ENCODE results near the gene ANKRD39. TPM values are rescaled to one million over a fixed set of nuclear protein-coding genes. Genes with fewer than 3 reads are reported as not detected.
A peak's percentile ranks its signal among the peaks of the same experiment; 100 is the strongest.
"Not testable (repeated sequence)": the region's sequence is repeated elsewhere in the genome, so short reads cannot be mapped to it uniquely, and the experiment has no call there.

Gene ANKRD39
- polyA plus RNA-seq, 3 donors from 2014 or later: 27.0 to 68.3 (median 41.2) TPM

DNA sequence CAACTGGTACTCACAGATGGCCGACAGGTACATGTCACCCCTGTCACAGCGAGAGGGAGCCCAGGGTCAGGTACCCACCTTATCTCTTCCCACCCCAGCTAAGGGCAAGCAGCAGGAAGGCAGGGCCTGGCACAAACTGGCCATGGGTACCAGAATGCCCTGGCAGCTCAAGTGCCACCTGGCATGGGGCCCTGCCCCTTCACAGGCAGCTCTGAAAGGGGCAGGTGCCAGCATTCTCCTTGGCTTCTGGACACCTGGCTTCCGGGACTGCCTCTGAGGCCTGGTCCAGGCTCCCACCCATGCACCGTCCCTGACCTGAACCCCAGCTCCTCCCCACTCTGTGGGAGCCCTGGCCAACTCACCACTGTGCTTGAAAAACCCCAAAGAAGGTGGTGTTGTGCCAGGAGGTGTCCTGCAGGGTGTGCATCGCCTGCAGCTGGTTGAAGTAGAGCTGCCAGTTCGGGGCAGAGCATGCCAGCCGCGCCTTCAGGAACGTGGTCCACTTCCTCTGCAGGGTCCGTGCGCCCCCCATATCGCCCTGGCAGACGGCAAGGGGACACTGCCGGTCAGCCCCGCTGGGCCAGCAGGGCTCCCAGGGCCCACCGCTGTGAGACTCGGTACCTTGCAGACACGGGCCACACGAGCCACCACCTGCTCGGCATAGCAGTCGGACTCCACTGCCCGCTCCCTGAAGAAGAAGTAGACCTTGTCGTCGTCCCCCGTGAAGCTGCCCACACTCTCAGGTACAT is 6.7 kb upstream of the ANKRD39 start:
- Mint-ChIP-seq H3K36me3 (peaks cover 4 to 22% (median 9%) of the 10 kb centered on the region in 3 donors), H3K4me3 (no peak overlapping the region), H3K27ac (peak overlapping the region in 1 of 6 donors; percentile 22), H3K9me3 (no peaks in the 10 kb centered on the region), H3K4me1 (peaks cover 42 to 44% of the 10 kb centered on the region in 2 donors), H3K27me3 (ENCODE audit: low read depth in 3 of 3) (peaks cover 0 to 14% (median 6%) of the 10 kb centered on the region in 3 donors)
- DNase-seq: no peak

DNA sequence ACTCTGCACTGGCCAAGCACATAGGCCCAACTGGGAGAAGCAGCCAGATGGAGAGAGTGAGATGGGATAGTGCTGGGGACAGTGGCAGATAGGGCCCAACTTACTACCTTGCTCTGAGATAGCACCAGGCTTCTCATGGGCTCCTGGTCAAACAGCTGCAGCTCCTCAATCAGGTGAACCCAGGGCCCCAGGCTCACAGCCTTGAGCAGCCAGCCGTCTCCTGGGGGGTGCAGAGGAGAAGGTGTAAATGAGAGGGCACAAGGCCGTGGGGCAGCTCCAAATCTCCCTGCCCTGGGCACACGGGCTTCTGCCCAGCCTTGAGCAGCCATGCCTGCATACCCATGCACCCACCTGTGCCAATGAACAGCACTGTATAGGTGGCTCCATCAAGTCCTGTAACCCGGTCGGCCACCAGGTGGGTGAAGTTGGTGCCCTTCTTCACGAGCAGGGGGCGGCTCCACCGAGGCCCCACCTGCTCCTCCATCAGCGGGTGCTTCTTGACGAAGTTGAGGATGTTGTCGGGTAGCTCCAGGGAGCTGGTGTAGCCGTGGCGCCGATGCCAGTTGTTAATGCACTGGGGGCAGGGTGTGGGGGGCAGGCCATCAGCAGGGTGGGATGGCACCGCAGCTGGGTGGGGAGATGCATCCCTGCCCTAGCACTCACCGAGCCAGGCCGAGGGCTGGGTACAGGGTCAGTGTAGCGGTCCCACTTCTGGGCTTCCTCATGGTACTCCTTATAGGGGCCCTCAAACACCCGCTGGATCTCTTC is 5.9 kb upstream of the ANKRD39 start:
- DNase-seq: no peak
- Mint-ChIP-seq H3K27ac (peak overlapping the region in 2 of 6 donors; percentile 55 to 69), H3K4me3 (no peak overlapping the region)

DNA sequence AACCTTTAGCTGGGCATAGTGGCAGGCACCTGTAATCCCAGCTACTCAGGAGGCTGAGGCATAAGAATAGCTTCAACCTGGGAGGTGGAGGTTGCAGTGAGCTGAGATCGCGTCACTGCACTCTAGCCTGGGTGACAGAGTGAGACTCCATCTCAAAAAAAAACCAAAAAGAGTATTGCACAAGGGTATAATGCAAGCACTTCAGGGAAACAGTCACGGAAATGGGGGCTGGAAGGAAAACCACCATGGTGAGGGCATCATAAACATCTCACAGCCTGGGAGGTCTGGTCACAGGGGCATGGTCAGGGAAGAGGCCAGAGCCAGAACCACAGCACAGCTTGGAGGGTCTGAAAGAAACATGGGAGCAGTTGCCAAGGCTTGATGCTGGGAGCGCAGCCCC is 5.2 kb upstream of the ANKRD39 start:
- DNase-seq; H3K27me3 Mint-ChIP-seq (ENCODE audit: low read depth in 3 of 3); H3K9me3 Mint-ChIP-seq; H3K4me3 Mint-ChIP-seq: not testable (repeated sequence)
- Mint-ChIP-seq H3K36me3 (peaks cover 4 to 22% (median 9%) of the 10 kb centered on the region in 3 donors), H3K4me1 (peaks cover 51% of the 10 kb centered on the region in 2 donors), H3K27ac (peak overlapping the region in 4 of 6 donors; percentile 40 to 69 (median 48))

More for the DNA sequence above, 5.9 kb upstream of the ANKRD39 start:
- no peaks in the 10 kb centered on the region for H3K9me3 Mint-ChIP-seq
- H3K4me1 Mint-ChIP-seq: peaks cover 49 to 52% of the 10 kb centered on the region in 2 donors
- H3K36me3 Mint-ChIP-seq: peaks cover 4 to 22% (median 9%) of the 10 kb centered on the region in 3 donors
- H3K27me3 Mint-ChIP-seq (ENCODE audit: low read depth in 3 of 3): peaks cover 2 to 14% (median 6%) of the 10 kb centered on the region in 3 donors

DNA sequence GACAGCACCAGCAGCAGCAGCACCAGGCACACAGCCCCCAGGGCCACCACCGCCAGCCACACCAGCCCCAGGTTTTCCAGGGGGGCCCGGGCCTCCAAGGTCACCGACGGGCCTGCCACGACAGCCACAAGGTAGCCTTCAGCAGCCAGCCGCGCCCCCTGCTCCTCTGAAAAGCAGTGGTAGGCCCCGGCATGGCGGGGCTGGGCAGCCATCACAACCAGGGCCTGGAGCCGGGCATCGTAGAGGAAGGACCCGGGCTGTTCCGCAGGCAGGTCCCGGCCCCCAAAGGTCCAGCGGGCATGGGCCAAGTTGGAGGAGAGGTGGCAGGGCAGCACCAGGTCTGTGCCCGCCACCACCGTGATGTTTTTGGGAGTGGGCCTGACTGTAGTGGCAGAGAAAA is 3.3 kb upstream of the ANKRD39 start:
- no peak overlapping the region for H3K4me3 Mint-ChIP-seq
- no peak for DNase-seq
- peaks cover 2 to 11% (median 5%) of the 10 kb centered on the region in 3 donors for H3K27me3 Mint-ChIP-seq (ENCODE audit: low read depth in 3 of 3)
- no peaks in the 10 kb centered on the region for H3K9me3 Mint-ChIP-seq
- peaks cover 45 to 46% of the 10 kb centered on the region in 2 donors for H3K4me1 Mint-ChIP-seq
- no peak overlapping the region for H3K27ac Mint-ChIP-seq
- H3K36me3 Mint-ChIP-seq: peaks cover 4 to 22% (median 9%) of the 10 kb centered on the region in 3 donors

DNA sequence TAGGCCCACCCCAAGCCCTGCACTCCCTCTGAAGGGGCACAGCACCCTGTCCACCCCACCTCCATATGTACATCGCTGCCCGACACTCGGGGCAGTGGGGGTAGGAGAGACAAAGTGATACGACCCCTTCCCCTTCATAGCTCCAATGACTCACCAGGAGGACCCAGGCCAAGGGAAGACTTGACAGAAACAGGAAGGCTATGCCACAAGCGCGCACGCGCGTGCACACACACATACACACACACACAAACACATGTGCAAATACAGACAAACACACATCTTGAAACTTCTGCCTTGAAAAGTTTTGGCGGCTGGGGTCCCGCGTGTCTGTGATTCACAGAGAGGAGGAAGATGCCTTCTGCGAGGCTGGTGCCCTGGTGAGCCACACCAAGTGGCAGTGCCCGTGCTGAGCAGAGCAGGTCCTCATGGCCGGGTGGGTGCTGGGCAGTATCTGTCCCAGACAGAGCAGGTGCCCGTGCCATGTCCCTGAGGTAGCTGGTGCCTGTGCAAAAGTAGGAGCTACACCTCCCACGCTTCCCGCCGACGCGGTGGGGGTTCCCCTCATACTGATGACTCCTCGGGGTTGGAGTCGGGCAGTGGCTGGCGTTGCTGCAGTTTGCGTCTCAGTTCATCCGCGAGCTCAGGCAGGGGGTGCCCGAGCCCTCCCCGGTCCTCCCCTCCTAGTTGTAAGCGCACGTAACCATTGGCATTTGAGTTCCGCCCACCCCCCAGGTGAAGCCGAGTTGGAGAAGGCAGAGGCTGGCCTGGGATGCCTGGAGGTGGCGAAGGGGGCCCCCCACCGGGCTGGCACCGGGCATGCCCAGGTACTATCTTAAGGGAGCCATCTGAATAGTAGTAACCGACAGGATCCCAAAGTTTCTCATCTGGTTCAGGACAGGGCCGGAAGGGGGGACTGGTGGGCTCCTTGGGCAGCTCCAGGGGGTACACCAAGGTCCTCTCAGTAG is 2.5 kb upstream of the ANKRD39 start:
- Mint-ChIP-seq H3K27ac (peak overlapping the region in 5 of 6 donors; percentile 39 to 90 (median 48)), H3K4me1 (peaks cover 40 to 42% of the 10 kb centered on the region in 2 donors), H3K4me3 (no peak overlapping the region), H3K36me3 (peaks cover 4 to 22% (median 9%) of the 10 kb centered on the region in 3 donors), H3K9me3 (no peaks in the 10 kb centered on the region), H3K27me3 (ENCODE audit: low read depth in 3 of 3) (peaks cover 2 to 11% (median 5%) of the 10 kb centered on the region in 3 donors)
- DNase-seq: no peak

DNA sequence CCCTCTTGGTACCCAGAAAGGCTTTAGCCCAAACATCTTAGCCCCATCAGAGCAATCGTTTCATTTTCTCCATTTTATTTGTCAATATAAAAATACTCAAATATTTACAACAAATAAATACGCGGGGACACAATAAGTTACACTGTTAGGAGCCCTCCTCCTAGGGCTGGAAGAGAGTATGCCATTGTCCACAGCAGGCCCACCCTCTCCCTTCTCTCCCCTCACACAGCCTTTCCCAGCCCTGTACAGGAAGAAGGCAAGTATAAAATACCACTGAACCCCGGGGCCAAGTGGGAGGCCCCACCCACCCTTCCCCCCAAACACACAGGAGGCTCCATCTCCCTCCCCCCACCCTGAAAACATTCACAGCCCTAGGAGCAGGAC is 1.9 kb upstream of the ANKRD39 start:
- Mint-ChIP-seq H3K36me3 (peaks cover 4 to 22% (median 9%) of the 10 kb centered on the region in 3 donors), H3K4me1 (peaks cover 42 to 48% of the 10 kb centered on the region in 2 donors), H3K27ac (peak overlapping the region; percentile 39 to 90 (median 74)), H3K27me3 (ENCODE audit: low read depth in 3 of 3) (peaks cover 2 to 11% (median 5%) of the 10 kb centered on the region in 3 donors), H3K9me3 (no peaks in the 10 kb centered on the region), H3K4me3 (peak overlapping the region in 4 of 5 donors; percentile 85 to 90 (median 90))
- no peak for DNase-seq

DNA sequence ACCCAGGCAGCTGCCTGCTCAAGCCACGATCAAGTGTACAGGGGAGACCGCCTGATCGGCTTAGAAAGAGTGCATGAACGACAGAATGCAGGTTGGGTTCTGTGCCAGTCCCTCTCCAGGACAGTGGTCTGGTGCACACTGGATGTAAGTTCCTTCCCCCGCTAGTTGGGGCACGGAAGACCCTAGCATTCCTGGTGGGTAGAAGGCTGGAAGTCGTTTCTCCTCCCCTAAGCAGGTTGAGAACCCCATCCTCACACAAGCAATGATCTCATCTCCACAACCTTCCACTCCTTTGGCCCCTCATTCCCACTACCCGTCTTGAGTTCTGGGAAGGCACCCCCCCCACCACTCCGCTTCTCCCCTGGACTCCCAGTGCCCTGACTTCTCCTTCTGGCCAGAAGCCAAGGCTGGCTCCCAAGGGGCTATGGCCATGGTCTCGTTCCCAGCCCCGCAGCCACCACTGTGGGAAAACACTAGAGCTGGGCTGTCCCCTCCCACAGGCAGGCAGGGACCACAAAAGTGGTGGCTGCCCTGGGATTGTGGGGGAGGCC is 1.4 kb upstream of the ANKRD39 start:
- peaks cover 42 to 50% of the 10 kb centered on the region in 2 donors for H3K4me1 Mint-ChIP-seq
- peak overlapping the region; percentile 85 to 90 (median 89) for H3K4me3 Mint-ChIP-seq
- no peak for DNase-seq
- peaks cover 4 to 25% (median 9%) of the 10 kb centered on the region in 3 donors for H3K36me3 Mint-ChIP-seq
- H3K27ac Mint-ChIP-seq: peak overlapping the region; percentile 42 to 81 (median 71)
- peaks cover 2 to 11% (median 5%) of the 10 kb centered on the region in 3 donors for H3K27me3 Mint-ChIP-seq (ENCODE audit: low read depth in 3 of 3)
- no peaks in the 10 kb centered on the region for H3K9me3 Mint-ChIP-seq

DNA sequence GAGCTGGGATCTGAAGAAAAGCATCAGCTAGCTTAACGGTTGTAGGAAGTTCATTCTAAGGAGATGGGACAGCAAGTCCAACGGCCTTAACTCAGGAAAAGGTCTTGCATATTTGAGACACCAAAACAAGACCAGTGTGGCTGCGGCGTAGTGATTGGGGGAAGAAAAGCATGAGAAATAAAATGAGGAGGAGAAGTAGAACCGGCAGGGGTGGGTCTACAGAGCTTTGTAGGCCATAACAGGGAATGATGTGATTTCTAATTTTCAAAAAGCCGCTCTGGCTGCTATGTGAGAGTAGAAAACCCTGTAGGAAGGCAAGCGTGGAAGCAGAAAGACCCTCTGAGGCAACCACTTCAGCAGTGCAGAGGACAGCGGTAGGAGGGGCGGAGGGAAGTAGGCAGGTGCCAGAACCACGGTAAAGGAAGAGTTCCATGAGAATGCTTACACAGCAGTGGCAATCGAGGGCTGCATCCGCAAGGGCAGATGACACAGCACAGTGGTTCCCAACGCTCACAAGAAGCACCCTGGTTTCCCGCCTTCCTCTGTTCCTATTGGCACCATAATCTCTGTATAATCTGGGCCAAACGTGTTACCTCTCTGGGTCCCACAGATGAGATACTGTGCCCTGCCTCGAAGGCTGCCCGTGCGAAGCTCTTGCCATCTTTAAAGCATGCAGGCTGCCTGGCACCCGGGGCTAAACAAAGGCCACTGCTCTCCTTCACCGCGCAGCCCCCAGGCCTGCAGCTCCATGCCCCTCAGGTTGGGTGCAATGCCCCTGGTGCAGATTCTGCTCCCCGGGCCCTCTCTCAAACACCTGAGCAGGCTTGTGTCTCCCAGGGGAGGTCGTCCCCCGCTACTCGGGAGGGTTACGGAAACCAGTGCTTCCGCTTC is 795 bp downstream of the ANKRD39 start:
- Mint-ChIP-seq H3K4me3 (peak overlapping the region; percentile 85 to 90 (median 89)), H3K27ac (peak overlapping the region; percentile 69 to 89 (median 81)), H3K9me3 (no peaks in the 10 kb centered on the region), H3K4me1 (peaks cover 39 to 51% of the 10 kb centered on the region in 2 donors), H3K36me3 (peaks cover 10 to 30% (median 15%) of the 10 kb centered on the region in 3 donors), H3K27me3 (ENCODE audit: low read depth in 3 of 3) (peaks cover 2 to 11% (median 5%) of the 10 kb centered on the region in 3 donors)
- peak in 1 of 3 donors; percentile 24 for DNase-seq

DNA sequence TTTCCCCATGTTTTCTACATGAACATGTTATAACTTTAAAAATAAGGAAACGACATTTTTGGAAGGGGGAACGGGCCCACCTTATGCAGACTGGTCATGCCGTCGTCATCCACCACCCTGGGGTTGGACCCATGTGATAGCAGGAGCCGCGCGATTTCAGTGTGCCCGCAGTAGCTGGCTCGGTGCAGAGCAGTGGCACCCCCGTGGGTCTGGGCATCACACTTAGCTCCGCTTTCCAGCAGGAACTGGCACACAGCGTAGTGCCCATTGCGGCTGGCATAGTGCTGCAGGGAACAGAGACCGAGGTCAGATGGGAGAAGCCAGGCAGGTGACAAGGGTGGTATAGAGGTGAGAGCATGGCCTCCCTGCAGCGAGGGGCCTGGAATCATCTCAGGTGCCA is 4.5 kb downstream of the ANKRD39 start:
- Mint-ChIP-seq H3K9me3 (no peaks in the 10 kb centered on the region), H3K4me1 (peaks cover 20 to 33% of the 10 kb centered on the region in 2 donors), H3K27ac (no peak overlapping the region), H3K36me3 (peaks cover 13 to 28% (median 15%) of the 10 kb centered on the region in 3 donors), H3K4me3 (no peak overlapping the region), H3K27me3 (ENCODE audit: low read depth in 3 of 3) (peaks cover 2 to 4% (median 3%) of the 10 kb centered on the region in 3 donors)
- no peak for DNase-seq

DNA sequence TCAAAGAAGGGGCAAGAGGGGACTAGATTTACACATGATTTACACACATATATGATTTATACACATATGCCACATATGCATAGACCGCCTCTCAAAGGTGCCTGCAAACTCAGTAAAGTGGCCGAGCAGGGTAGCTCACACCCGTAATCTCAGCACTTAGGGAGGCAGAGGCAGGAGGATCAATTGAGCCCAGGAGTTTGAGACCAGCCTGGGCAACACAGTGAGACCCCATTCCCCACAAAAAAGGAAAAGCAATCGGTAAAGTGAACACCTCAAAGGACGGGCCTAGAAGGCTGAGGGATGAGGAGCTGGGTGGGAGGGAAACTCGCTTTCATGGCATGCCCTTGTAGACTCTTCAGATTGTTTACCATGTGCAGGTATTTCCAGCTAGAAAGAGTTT is 5.1 kb downstream of the ANKRD39 start:
- Mint-ChIP-seq H3K4me3 (no peak overlapping the region), H3K27ac (no peak overlapping the region), H3K9me3 (no peaks in the 10 kb centered on the region), H3K36me3 (peaks cover 15 to 34% (median 19%) of the 10 kb centered on the region in 3 donors), H3K27me3 (ENCODE audit: low read depth in 3 of 3) (peaks cover 0 to 2% (median 2%) of the 10 kb centered on the region in 3 donors), H3K4me1 (peaks cover 19 to 33% of the 10 kb centered on the region in 2 donors)
- DNase-seq: no peak

DNA sequence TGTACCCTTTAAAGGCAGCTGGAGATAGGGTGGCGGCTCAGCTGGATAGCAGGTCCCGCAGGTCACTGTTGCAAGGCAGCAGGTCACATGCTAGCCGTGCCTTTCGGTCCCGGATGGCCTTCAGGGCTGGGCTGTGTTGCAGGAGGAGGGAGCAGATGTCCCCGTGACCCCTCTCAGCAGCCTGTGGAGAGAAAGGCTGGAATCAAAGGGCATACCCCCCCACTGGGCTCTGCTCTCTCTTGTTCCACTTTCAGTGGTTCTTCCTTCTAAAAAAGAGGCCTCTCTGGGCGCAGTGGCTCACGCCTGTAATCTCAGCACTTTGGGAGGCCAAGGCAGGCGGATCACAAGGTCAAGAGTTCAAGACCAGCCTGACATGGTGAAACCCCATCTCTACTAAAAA is 9.6 kb downstream of the ANKRD39 start:
- Mint-ChIP-seq H3K36me3 (peaks cover 19 to 32% (median 20%) of the 10 kb centered on the region in 3 donors), H3K4me3 (no peak overlapping the region), H3K27me3 (ENCODE audit: low read depth in 3 of 3) (peaks cover 0 to 2% (median 0%) of the 10 kb centered on the region in 3 donors), H3K27ac (no peak overlapping the region), H3K9me3 (no peaks in the 10 kb centered on the region), H3K4me1 (peaks cover 2 to 7% of the 10 kb centered on the region in 2 donors)
- no peak for DNase-seq

DNA sequence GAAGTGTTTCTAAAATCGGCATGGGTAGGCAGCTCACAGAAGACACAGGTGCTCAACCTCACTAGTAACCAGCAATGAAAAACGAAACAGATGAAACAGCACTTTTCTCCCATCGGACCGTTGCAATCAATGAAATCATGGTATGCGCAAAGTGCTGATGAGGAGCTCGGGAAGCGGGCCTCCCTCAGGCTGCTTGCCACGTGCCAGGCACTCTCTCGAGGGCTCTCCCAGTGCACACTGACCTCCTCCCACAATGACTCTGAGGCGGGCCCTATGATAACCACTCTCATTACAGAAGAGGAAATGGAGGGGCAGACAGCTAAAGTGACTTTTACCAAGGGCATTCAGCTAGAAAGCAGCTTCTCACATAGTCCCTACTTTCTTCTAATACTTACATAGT is 10.2 kb downstream of the ANKRD39 start:
- Mint-ChIP-seq H3K4me3 (no peak overlapping the region), H3K9me3 (no peaks in the 10 kb centered on the region), H3K4me1 (peaks cover under 1% of the 10 kb centered on the region in 2 donors), H3K36me3 (peaks cover 13 to 28% (median 14%) of the 10 kb centered on the region in 3 donors), H3K27ac (peak overlapping the region in 2 of 6 donors; percentile 0 to 30), H3K27me3 (ENCODE audit: low read depth in 3 of 3) (peaks cover 0 to 2% (median 1%) of the 10 kb centered on the region in 3 donors)
- DNase-seq: no peak

Data from immature natural killer cell (primary cell).